ENCODE measurements around the gene FCAMR. TPM values are rescaled to one million over a fixed set of nuclear protein-coding genes. Genes with fewer than 3 reads are reported as not detected.

The FCAMR gene
- total RNA-seq, 4 donors from 2014 or later, result not detected

GRCh38 chr1:206933333-206933945 lies 36.8 kb downstream of the FCAMR start:
- Histone ChIP-seq H3K36me3 (no peaks in the 10 kb centered on the region), H3K4me1 (no peaks in the 10 kb centered on the region), H3K27ac (no peak overlapping the region), H3K9me3 (no peaks in the 10 kb centered on the region), H3K4me3 (replicated peaks in 1 of 3) (no peak overlapping the region), H3K27me3 (no peaks in the 10 kb centered on the region)
- WGBS, 2 donors, result 64 to 71% methylated on average over 6 to 8 of the region's 8 CpGs
- TF ChIP-seq CTCF (IDR thresholded peaks at IDR 0.05) (peak in 3 of 6 experiments; percentile 19 to 50 (median 29)), POLR2A (IDR thresholded peaks at IDR 0.05) (no peak)
- peak; percentile 20 to 26 for DNase-seq
- intact Hi-C loops (cut with DNase I), result no loop called here

GRCh38 chr1:206932177-206932576 lies 38.1 kb downstream of the FCAMR start:
- intact Hi-C loops (cut with DNase I), result no loop called here
- 69 to 70% methylated on average over 8 of the region's 8 CpGs for WGBS, 2 donors

GRCh38 chr1:206931709-206932108 lies 38.6 kb downstream of the FCAMR start:
- intact Hi-C loops (cut with DNase I), result no loop called here
- TF ChIP-seq POLR2A (IDR thresholded peaks at IDR 0.05) (no peak), CTCF (IDR thresholded peaks at IDR 0.05) (no peak)
- WGBS, 2 donors, result 79 to 81% methylated on average over 6 of the region's 6 CpGs

More at GRCh38 chr1:206932177-206932576, 38.1 kb downstream of the FCAMR start:
- no peak overlapping the region for H3K4me3 ChIP-seq (replicated peaks in 1 of 3)
- H3K27me3 ChIP-seq, result no peaks in the 10 kb centered on the region
- no peak for DNase-seq
- no peaks in the 10 kb centered on the region for H3K4me1 ChIP-seq
- H3K9me3 ChIP-seq, result no peaks in the 10 kb centered on the region
- no peaks in the 10 kb centered on the region for H3K36me3 ChIP-seq
- H3K27ac ChIP-seq, result no peak overlapping the region
- TF ChIP-seq POLR2A (IDR thresholded peaks at IDR 0.05), result no peak
- TF ChIP-seq CTCF (IDR thresholded peaks at IDR 0.05), result no peak

GRCh38 chr1:206930210-206930798 lies 40.0 kb downstream of the FCAMR start:
- Histone ChIP-seq H3K4me3 (replicated peaks in 1 of 3) (no peak overlapping the region), H3K9me3 (no peaks in the 10 kb centered on the region), H3K36me3 (no peaks in the 10 kb centered on the region), H3K4me1 (no peaks in the 10 kb centered on the region), H3K27ac (no peak overlapping the region), H3K27me3 (no peaks in the 10 kb centered on the region)
- no peak for DNase-seq
- WGBS, 2 donors, result 77 to 83% methylated on average over 17 of the region's 17 CpGs
- intact Hi-C loops (cut with DNase I), result no loop called here
- TF ChIP-seq POLR2A (IDR thresholded peaks at IDR 0.05), result no peak
- no peak for TF ChIP-seq CTCF (IDR thresholded peaks at IDR 0.05)

More at GRCh38 chr1:206931709-206932108, 38.6 kb downstream of the FCAMR start:
- no peaks in the 10 kb centered on the region for H3K27me3 ChIP-seq
- H3K27ac ChIP-seq, result no peak overlapping the region
- H3K4me3 ChIP-seq (replicated peaks in 1 of 3), result no peak overlapping the region
- H3K36me3 ChIP-seq, result no peaks in the 10 kb centered on the region
- H3K4me1 ChIP-seq, result no peaks in the 10 kb centered on the region
- H3K9me3 ChIP-seq, result no peaks in the 10 kb centered on the region
- DNase-seq, result no peak

GRCh38 chr1:206929524-206929923 lies 40.7 kb downstream of the FCAMR start:
- Histone ChIP-seq H3K4me1 (no peaks in the 10 kb centered on the region), H3K9me3 (no peaks in the 10 kb centered on the region), H3K36me3 (no peaks in the 10 kb centered on the region), H3K27ac (no peak overlapping the region), H3K27me3 (no peaks in the 10 kb centered on the region), H3K4me3 (replicated peaks in 1 of 3) (no peak overlapping the region)
- 90 to 93% methylated on average over 6 of the region's 6 CpGs for WGBS, 2 donors
- DNase-seq, result no peak
- TF ChIP-seq POLR2A (IDR thresholded peaks at IDR 0.05), result no peak
- no peak for TF ChIP-seq CTCF (IDR thresholded peaks at IDR 0.05)
- intact Hi-C loops (cut with DNase I), result no loop called here
